GM12872 (cell line): ENCODE data around the gene TEX13C.

Experiments
- CTCF ChIP-seq: IDR thresholded peaks from 3 replicates; pipeline ENCODE4 v1.5.1; 2011; ENCODE audit warnings: low read depth, mild to moderate bottlenecking, low read length, moderate library complexity; ENCODE audit not compliant: insufficient read depth

TEX13C gene

GRCh38 chrX:125340490-125340889 lies 20.8 kb downstream of the TEX13C start:
- no peak for TF ChIP-seq CTCF

GRCh38 chrX:125374169-125374568 lies 54.5 kb downstream of the TEX13C start:
- no peak for TF ChIP-seq CTCF
